ENCODE results near the gene LAMA3.

LAMA3 gene

GRCh38 chr18:23689031-23689615 is at the start of gene LAMA3:
LAMA3 (plus strand) TSS chr18:23689453; CDS start chr18:23689684, 231 bp downstream.
- DNase-seq (ENCODE audit: low read depth, low spot score), result no peak
- H3K27ac ChIP-seq, result peak within 1 kb of the TSS; percentile 32

GRCh38 chr18:23640052-23640451 is 49.2 kb upstream of the LAMA3 start:
- H3K27ac ChIP-seq, result no peak overlapping the region
- DNase-seq (ENCODE audit: low read depth, low spot score), result no peak

- no peak overlapping the region for H3K27ac ChIP-seq
- no peak for DNase-seq (ENCODE audit: low read depth, low spot score)
Observed at GRCh38 chr18:23641143-23641720, 48.0 kb upstream of the LAMA3 start.

- no peak for DNase-seq (ENCODE audit: low read depth, low spot score)
- H3K27ac ChIP-seq, result no peak overlapping the region
Observed at GRCh38 chr18:23641937-23642666, 47.2 kb upstream of the LAMA3 start.

GRCh38 chr18:23643815-23644490 is 45.3 kb upstream of the LAMA3 start:
- H3K27ac ChIP-seq, result no peak overlapping the region
- no peak for DNase-seq (ENCODE audit: low read depth, low spot score)

GRCh38 chr18:23645568-23646175 is 43.6 kb upstream of the LAMA3 start:
- DNase-seq (ENCODE audit: low read depth, low spot score), result no peak
- no peak overlapping the region for H3K27ac ChIP-seq

GRCh38 chr18:23646282-23646681 is 43.0 kb upstream of the LAMA3 start:
- DNase-seq (ENCODE audit: low read depth, low spot score), result no peak
- H3K27ac ChIP-seq, result no peak overlapping the region

GRCh38 chr18:23648456-23648855 is 40.8 kb upstream of the LAMA3 start:
- H3K27ac ChIP-seq, result no peak overlapping the region
- no peak for DNase-seq (ENCODE audit: low read depth, low spot score)

GRCh38 chr18:23648940-23649607 is 40.2 kb upstream of the LAMA3 start:
- H3K27ac ChIP-seq, result no peak overlapping the region
- no peak for DNase-seq (ENCODE audit: low read depth, low spot score)

GRCh38 chr18:23650968-23651927 is 38.0 kb upstream of the LAMA3 start:
- H3K27ac ChIP-seq, result peak overlapping the region; percentile 40
- peak; percentile 51 for DNase-seq (ENCODE audit: low read depth, low spot score)

GRCh38 chr18:23652232-23652631 is 37.0 kb upstream of the LAMA3 start:
- DNase-seq (ENCODE audit: low read depth, low spot score), result no peak
- no peak overlapping the region for H3K27ac ChIP-seq

GRCh38 chr18:23658285-23658684 is 31.0 kb upstream of the LAMA3 start:
- H3K27ac ChIP-seq, result no peak overlapping the region
- no peak for DNase-seq (ENCODE audit: low read depth, low spot score)

- no peak for DNase-seq (ENCODE audit: low read depth, low spot score)
- H3K27ac ChIP-seq, result peak overlapping the region; percentile 20
Observed at GRCh38 chr18:23661735-23662308, 27.4 kb upstream of the LAMA3 start.

GRCh38 chr18:23662309-23663263 is 26.7 kb upstream of the LAMA3 start, which contains the start of gene ANKRD29:
ANKRD29 (minus strand) TSS chr18:23662911; CDS start chr18:23662730, 181 bp downstream.
- H3K27ac ChIP-seq, result peak within 1 kb of the TSS; percentile 20
- DNase-seq (ENCODE audit: low read depth, low spot score), result no peak

GRCh38 chr18:23664674-23665073 is 24.6 kb upstream of the LAMA3 start:
- DNase-seq (ENCODE audit: low read depth, low spot score), result no peak
- H3K27ac ChIP-seq, result no peak overlapping the region

- H3K27ac ChIP-seq, result no peak overlapping the region
- DNase-seq (ENCODE audit: low read depth, low spot score), result no peak
Observed at GRCh38 chr18:23667114-23667513, 22.1 kb upstream of the LAMA3 start.

GRCh38 chr18:23668731-23669130 is 20.5 kb upstream of the LAMA3 start:
- DNase-seq (ENCODE audit: low read depth, low spot score), result no peak

More at GRCh38 chr18:23668731-23669130, 20.5 kb upstream of the LAMA3 start:
- no peak overlapping the region for H3K27ac ChIP-seq
